HG03196 (cell line): Measurements from ENCODE around the gene URB2.
"Not testable (repeated sequence)": the region's sequence is repeated elsewhere in the genome, so short reads cannot be mapped to it uniquely, and the experiment has no call there.

Experiments
- ATAC-seq: cut with Tn5 transposase; IDR thresholded peaks from one replicate; pipeline ENCODE4 v1.9.1; 2021; ENCODE audit not compliant: unreplicated experiment

URB2 gene

DNA sequence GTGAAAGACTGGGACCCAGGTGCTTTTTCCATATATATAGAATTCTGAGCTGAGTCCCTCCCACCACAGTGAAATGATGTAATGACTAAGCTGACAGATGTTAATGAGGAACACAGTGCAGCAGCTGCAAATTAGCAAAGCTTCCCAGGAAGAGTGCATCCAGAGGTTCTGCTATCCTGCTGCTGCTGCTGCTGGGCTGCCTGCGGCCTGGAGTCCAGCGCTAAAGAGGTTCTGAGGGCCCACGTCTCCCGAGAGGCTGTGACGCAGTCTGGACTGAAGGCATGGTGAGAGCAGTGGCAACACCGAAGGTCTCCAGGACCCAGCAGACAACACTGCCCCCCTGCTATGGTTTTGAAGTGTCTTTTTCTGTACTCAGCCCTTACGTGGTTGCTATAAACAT lies 63.9 kb downstream of the URB2 start:
- ATAC-seq: no peak

DNA sequence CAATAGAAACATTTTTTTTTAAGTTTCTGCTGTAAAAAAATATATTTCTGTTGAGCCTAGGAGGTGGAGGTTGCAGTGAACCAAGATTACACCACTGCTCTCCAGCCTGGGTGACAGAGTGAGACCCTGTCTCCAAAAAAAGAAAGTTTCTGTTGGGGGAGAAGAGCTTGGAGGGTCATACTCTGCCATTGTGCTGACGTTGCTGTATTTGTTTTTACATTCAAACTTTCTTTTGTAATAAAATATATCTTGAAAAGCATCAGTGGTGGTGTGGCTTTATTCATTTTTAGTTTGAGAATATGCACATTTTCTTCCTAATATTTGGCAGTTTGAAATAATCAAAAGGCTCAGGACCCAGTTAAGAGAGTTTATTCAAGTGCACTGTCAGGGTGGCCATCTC lies 64.6 kb downstream of the URB2 start:
- no peak for ATAC-seq

DNA sequence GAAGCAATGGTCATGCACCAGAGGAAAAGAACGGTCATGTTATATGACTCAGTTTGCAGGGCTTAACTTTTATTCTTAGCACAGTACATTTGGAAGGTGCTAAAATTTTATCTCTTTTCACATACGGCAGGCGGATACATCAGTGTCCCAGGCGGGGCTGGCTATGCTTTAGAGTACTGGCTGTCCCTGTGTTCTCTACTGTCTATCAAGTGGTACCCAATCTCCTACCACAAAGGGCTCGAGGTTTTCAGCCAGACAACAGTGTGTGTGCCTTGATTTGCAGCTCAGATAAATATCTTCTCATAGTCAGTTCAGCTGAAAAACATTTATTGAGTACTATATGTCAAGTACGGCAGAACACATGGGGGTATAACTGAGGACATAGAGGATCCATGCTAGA lies 65.3 kb downstream of the URB2 start:
- no peak for ATAC-seq

DNA sequence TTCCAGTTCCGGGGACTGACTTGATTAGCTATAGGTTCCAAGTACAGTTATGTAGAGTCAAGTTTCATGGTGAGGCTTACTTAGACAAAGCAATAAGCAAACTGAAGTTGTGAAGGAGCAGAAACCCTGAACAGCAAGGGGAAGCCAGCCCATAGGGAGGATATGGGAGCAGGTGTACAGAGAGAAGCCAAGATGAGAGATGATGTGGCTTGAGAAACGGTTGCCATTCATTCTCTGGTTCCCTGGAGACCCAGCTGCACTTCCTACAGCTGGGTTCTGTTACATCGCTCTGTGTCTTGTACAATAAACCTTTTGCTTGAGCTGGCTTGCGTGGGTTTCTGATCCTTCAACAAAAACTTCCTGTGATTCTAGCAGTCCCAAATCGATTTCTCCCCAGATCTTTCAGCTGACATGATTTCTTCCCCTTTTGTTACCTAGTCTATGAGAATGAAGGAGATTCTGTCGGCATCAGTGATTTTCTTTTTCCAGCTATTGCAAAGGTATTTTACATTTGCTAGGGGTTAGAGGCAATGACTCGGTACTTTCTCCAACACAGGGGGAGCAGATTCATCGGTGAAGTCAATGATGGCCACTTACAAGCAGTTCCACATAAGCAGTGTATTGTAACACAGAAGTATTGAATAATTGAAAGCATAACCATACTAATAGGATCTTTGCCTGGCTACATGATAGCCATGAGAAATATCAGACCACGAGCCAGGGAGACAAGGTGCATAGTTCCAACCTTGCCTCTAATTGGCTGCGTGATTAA lies 67.3 kb downstream of the URB2 start:
- peak; percentile 51 for ATAC-seq

DNA sequence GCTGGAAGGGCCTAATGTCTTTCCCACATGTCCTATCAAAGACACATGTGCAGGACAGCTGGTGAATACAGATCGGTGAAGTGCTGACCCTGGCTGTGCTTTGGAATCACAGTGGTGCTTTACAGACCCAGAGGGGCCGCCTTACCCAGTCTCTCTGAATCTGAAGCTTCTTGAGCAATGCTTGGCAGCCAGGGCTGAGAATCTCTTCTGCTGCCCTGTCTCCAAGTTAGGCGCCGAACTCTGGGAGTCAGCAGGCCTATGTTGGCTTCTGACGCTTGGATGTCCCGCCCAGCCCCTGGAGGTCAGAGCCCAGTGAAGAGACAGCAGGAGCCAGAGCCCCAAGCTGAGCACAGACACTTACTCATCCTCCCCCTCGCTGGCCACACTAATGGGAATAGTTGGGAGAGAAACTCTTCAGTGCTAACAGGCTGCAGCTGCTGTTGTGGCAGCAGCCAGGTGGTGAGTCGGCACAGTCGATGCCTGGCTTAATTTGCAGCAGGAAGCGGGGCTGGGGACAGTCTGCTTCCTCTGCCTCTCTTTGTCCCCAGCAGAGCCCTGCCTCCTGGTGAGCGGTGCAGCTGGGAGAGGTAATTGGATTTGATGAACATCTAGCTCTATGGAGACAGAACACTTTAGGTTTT lies 68.1 kb downstream of the URB2 start:
- ATAC-seq: no peak

DNA sequence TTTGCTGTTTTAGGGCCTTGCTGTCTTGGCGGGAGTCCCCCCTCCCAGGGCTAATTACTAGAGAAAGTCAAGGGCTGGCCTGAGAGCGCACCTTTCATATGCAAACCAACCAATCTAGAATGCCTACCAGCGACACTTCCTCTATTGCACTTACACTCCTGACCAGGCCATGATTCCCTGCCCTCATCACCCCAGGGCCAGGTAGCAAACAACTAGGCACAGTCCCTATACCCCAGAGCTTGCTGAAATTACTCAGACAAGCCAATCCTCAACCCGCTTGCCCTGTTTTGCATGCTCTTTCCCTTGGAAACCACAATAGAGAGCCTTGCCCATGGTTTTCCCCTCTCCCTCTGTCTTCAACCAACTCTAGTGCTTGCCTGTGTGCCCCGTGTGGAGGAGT lies 70.3 kb downstream of the URB2 start:
- no peak for ATAC-seq

DNA sequence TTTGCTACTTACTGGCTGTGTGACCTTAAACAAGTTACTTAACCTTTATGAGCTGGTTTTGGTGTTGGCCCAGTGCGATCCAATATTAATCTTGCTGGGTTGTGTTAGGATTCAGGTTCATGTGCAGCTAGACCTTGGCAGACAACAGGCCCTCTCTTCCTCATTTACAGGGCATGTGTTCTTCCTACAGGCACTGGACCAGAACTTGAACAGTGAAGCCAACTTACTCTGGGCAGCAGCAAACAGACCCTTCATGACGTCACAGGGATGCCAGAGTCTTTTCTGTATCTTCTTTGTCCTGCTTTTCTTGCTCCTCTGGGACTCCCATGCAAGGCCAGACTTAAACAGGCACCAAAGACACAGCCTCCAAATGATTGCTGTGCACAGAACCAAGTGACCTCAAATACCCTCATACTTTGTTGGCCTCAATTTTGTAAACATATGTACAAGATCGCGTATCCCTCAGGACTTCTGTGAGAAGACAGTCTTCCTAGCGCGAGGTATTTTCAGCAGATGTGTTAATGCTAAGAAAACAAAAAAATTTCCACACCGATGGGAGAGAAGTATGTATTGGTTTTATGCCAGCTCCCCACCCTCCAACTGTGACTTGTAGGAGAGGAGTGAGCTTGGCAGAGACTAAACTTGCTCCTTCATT lies 73.7 kb downstream of the URB2 start:
- ATAC-seq: no peak

DNA sequence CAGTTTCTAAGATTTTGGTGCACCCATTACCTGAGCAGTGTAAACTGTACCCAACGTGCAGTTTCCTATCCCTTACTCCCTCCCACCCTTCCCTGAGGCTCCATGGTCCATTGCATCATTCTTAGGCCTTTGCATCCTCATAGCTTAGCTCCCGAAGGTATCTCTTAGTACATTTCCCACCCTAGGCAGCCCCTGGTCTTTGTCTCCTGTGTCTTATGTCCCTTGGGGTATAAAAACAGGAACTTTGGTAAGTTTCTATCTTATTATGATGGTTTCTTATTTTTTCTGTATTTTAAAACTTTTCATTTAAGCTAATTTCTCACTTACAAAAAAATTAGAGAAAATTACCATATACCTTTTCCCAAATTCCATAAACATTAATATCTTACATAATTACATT lies 78.1 kb downstream of the URB2 start:
- no peak for ATAC-seq

DNA sequence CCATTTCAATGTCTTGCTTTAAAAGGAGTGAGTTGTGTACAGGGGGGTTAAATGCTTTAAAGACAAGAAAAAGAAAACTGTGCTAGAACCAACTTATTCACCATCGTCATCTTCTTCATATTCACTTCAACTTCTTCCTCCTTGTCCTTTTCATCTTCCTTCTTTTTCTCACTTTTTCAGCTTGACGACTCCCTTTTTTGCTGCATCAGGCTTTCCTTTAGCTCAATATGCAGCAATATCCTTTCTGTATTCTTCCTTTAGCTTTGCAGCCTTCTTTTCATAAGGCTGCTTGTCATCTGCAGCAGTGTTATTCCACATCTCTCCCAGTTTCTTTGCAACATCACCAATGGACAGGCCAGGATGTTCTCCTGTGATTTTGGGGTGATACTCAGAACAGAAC lies 79.1 kb downstream of the URB2 start:
- not testable (repeated sequence) for ATAC-seq

DNA sequence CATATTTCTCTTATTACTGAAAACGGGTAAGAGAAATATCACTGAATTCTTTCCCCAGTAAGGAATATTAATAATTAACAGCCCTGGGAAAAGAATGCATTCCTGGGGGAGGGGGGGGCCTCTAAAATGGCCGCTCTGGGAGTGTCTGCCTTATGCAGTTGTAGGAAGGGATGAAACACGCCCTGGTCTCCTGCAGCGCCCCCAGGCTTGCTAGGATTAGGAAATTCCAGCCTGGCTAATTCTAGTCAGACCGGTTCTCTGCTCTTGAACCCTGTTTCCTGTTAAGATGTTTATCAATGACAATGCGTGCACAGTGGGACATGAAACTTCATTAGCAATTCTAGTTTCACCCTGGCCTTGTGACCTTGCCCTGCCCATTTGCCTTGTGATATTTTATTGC lies 81.1 kb downstream of the URB2 start:
- not testable (repeated sequence) for ATAC-seq

DNA sequence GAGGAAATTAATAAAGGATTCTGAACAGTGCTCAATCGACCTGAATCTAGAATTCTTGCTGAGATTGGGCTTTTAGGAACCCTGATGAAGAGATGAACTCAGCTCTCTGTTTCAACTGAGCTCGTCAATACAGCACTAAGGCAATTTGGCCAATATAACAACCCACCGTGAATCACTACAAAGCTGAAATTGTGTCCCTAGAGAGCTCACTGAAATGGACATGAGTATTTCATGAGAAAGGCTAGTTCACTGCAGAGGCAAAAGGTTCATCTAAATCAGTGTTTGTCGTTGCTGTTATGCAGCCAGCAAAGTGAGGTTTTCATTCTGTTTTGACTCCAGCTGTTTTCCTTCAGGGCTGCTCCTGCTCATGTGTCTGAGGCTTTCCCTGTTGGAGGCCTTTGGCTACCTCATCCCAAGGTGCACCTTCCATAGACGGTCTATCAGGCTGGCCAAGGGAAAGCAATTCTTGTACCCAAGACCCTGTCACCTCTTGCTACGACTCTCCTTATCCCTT lies 83.5 kb downstream of the URB2 start:
- no peak for ATAC-seq
